Peyer's patch (tissue), 4 donors: ENCODE measurements around the gene HEXD. TPM values are rescaled to one million over a fixed set of nuclear protein-coding genes. Genes with fewer than 3 reads are reported as not detected.

Source experiments
- DNase-seq, 3 donors: peaks; one replicate each; pipeline ENCODE4 v3.0.0-alpha.2; 2017 to 2019
- H3K27ac ChIP-seq, 4 donors: fragments of 200-600 bp; sonication (generic); one replicate each; pipeline ENCODE4 v1.5.1; 2016 to 2019
- H3K27me3 ChIP-seq, 2 donors: fragments of 200-600 bp; sonication (generic); one replicate each; pipeline ENCODE4 v1.5.1; 2019
- H3K36me3 ChIP-seq, 3 donors: fragments of 200-600 bp; sonication (generic); one replicate each; pipeline ENCODE4 v1.5.1; 2016 to 2019
- H3K4me1 ChIP-seq, 4 donors: fragments of 200-600 bp; sonication (generic); one replicate each; pipeline ENCODE4 v1.5.1; 2016 to 2019
- H3K4me3 ChIP-seq, 4 donors: fragments of 200-600 bp; sonication (generic); 1 replicate in 3 of 4; 2 replicates in 1 of 4; pipeline ENCODE4 v1.5.1; 2016 to 2019; ENCODE audit warnings: mild to moderate bottlenecking in 1 of 4
- H3K9me3 ChIP-seq, 4 donors: fragments of 200-600 bp; sonication (generic); one replicate each; pipeline ENCODE4 v1.5.1; 2016 to 2019; ENCODE audit warnings: mild to moderate bottlenecking in 1 of 4
- CTCF ChIP-seq, 6 experiments: fragments of 450-650 bp in 4 of 6; fragments of 200-600 bp in 2 of 6; sonication (generic) in 1 of 6; IDR thresholded peaks; one replicate each; pipeline ENCODE4 v1.5.1; 2017 to 2019; ENCODE audit warnings: antibody characterized with exemption in 6 of 6, mild to moderate bottlenecking in 3 of 6, moderate library complexity in 1 of 6
- POLR2A ChIP-seq, 2 donors: fragments of 450-650 bp; IDR thresholded peaks; one replicate each; pipeline ENCODE4 v1.5.1; 2017; ENCODE audit warnings: antibody characterized with exemption in 2 of 2, mild to moderate bottlenecking in 2 of 2, moderate library complexity in 2 of 2
- total RNA-seq, 4 donors: library from RNA; depleted of rRNA; stranded (reverse); fragments of >200 nt; gene quantifications; one replicate each; pipeline ENCODE4 v1.1.0, GENCODE V29; 2016

The HEXD gene
- total RNA-seq, 4 donors from 2014 or later, result 42.7 to 128 (median 80.5) TPM

- Histone ChIP-seq H3K27me3 (no peaks in the 10 kb centered on the region), H3K36me3 (peaks cover 0 to 11% (median 0%) of the 10 kb centered on the region in 3 donors), H3K27ac (no peak overlapping the region), H3K4me3 (no peak overlapping the region), H3K9me3 (no peaks in the 10 kb centered on the region), H3K4me1 (peaks cover 0 to 13% (median 0%) of the 10 kb centered on the region in 4 donors)
- no peak for TF ChIP-seq CTCF (IDR thresholded peaks at IDR 0.05)
- no peak for TF ChIP-seq POLR2A (IDR thresholded peaks at IDR 0.05)
- DNase-seq, result no peak
Measured at GRCh38 chr17:82389379-82389778, 28.8 kb upstream of the HEXD start.

GRCh38 chr17:82390015-82390859, 27.9 kb upstream of the HEXD start:
- Histone ChIP-seq H3K27ac (no peak overlapping the region), H3K4me1 (peaks cover 0 to 6% (median 0%) of the 10 kb centered on the region in 4 donors), H3K27me3 (no peaks in the 10 kb centered on the region), H3K4me3 (no peak overlapping the region), H3K36me3 (peaks cover 0 to 11% (median 0%) of the 10 kb centered on the region in 3 donors), H3K9me3 (no peaks in the 10 kb centered on the region)
- DNase-seq, result no peak
- no peak for TF ChIP-seq CTCF (IDR thresholded peaks at IDR 0.05)

GRCh38 chr17:82390860-82391435, 27.2 kb upstream of the HEXD start:
- TF ChIP-seq POLR2A (IDR thresholded peaks at IDR 0.05) (no peak), CTCF (IDR thresholded peaks at IDR 0.05) (no peak)
- no peak overlapping the region for H3K27ac ChIP-seq
- no peaks in the 10 kb centered on the region for H3K27me3 ChIP-seq
- DNase-seq, result no peak
- no peaks in the 10 kb centered on the region for H3K9me3 ChIP-seq
- H3K36me3 ChIP-seq, result peaks cover 0 to 11% (median 0%) of the 10 kb centered on the region in 3 donors
- no peak overlapping the region for H3K4me3 ChIP-seq
- peaks cover 0 to 6% (median 0%) of the 10 kb centered on the region in 4 donors for H3K4me1 ChIP-seq

- no peaks in the 10 kb centered on the region for H3K9me3 ChIP-seq
- peaks cover 0 to 6% (median 0%) of the 10 kb centered on the region in 4 donors for H3K4me1 ChIP-seq
- no peak for DNase-seq
- H3K36me3 ChIP-seq, result peaks cover 0 to 11% (median 0%) of the 10 kb centered on the region in 3 donors
- no peak overlapping the region for H3K27ac ChIP-seq
- H3K4me3 ChIP-seq, result no peak overlapping the region
- no peak for TF ChIP-seq POLR2A (IDR thresholded peaks at IDR 0.05)
- TF ChIP-seq CTCF (IDR thresholded peaks at IDR 0.05), result no peak
- no peaks in the 10 kb centered on the region for H3K27me3 ChIP-seq
Measured at GRCh38 chr17:82391496-82392066, 26.6 kb upstream of the HEXD start.

GRCh38 chr17:82392209-82392920, 25.8 kb upstream of the HEXD start:
- DNase-seq, result no peak
- Histone ChIP-seq H3K27me3 (no peaks in the 10 kb centered on the region), H3K36me3 (peaks cover 0 to 19% (median 0%) of the 10 kb centered on the region in 3 donors), H3K9me3 (no peaks in the 10 kb centered on the region), H3K4me1 (no peaks in the 10 kb centered on the region), H3K27ac (no peak overlapping the region), H3K4me3 (no peak overlapping the region)
- no peak for TF ChIP-seq CTCF (IDR thresholded peaks at IDR 0.05)
- no peak for TF ChIP-seq POLR2A (IDR thresholded peaks at IDR 0.05)
